Stimulated activated CD4-positive, alpha-beta T cell treated with anti-CD3 and anti-CD28 coated beads, TNF-alpha, amount 100 ng/mL, for 48 hours (primary cell): ENCODE measurements around the gene CDKN2AIP.

Source experiments
- DNase-seq, 3 donors: peaks; one replicate each; pipeline ENCODE4 v3.0.0-alpha.2; 2020; ENCODE audit warnings: low read depth in 3 of 3

The CDKN2AIP gene, protein sequence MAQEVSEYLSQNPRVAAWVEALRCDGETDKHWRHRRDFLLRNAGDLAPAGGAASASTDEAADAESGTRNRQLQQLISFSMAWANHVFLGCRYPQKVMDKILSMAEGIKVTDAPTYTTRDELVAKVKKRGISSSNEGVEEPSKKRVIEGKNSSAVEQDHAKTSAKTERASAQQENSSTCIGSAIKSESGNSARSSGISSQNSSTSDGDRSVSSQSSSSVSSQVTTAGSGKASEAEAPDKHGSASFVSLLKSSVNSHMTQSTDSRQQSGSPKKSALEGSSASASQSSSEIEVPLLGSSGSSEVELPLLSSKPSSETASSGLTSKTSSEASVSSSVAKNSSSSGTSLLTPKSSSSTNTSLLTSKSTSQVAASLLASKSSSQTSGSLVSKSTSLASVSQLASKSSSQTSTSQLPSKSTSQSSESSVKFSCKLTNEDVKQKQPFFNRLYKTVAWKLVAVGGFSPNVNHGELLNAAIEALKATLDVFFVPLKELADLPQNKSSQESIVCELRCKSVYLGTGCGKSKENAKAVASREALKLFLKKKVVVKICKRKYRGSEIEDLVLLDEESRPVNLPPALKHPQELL

DNA sequence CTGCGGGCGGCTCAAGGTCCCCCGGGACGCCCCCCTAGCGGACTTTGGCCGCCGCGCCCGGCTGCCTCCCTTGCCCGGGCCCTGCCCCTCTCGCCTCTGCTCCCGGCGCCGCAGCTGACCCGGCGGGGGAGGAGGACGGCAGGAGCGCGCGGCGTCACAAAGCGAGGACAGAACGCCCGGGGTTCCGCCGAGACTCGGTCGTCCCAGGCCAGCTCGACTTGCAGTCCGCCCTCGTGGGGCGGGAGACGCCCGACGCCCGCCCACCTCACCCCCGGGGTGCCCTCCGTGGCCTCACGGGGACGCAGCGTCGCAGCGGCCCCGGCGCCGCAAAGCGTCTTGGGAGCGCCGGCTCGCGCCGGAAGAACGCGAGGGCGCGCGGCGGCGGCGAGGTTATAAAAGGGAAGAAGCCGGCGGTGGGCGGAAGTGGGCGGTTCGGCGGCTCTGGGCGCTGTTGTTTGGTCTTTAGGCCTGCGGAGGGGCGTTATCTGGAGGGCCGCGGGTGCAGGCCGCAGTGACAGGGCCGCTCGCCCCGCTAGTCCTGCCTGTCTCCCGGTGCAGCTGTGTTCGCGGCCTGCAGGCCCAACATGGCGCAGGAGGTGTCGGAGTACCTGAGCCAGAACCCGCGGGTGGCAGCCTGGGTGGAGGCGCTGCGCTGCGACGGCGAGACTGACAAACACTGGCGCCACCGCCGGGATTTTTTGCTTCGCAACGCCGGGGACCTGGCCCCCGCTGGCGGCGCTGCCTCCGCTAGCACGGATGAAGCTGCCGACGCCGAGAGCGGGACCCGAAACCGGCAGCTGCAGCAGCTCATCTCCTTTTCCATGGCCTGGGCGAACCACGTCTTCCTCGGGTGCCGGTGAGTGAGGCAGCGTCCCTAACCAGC lies at the start of gene CDKN2AIP:
Gene CDKN2AIP, plus strand, starts transcription at position 423 of the 883 bp plus-strand sequence. Its CDS starts 162 bp downstream, at position 585.
- peak; percentile 84 to 87 (median 87) for DNase-seq

DNA sequence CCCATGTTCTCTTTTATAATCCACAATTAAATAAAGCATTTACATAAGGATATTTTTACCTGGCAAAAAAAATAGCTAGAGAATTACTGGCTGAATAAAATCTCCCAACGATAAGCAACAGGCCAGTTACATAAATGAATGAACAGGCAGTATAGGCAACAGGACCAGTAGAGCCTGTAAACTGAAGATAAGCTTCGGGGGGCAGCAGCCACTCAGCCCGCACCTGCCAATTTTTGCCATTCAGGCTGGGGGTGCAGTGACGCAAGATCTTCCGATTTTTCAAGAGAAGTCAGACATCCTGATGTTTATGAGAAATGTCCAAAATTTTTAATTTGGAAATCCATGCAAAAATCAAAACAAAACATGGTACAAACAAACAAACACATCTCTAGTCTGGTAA lies 49.0 kb upstream of the CDKN2AIP start:
- DNase-seq: no peak

DNA sequence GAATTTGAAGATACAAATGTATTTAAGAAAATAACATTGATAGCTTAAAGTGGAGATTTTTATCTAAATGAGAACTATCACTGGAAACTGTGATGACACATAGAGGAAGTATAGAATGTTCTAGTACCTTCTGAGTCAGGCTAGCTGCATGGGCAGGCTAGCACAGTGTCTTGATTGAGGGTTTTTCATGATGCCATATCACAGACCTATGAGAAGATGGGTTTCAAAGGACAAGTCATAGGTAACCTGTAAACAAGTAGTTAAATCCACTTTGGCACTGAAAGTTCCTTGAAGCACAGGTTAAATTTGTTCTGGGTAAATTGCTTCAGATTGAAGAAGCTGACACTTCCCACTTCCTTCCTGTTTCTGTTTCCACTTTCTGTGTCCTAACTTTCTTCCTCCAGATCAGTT lies 48.2 kb upstream of the CDKN2AIP start:
- no peak for DNase-seq

DNA sequence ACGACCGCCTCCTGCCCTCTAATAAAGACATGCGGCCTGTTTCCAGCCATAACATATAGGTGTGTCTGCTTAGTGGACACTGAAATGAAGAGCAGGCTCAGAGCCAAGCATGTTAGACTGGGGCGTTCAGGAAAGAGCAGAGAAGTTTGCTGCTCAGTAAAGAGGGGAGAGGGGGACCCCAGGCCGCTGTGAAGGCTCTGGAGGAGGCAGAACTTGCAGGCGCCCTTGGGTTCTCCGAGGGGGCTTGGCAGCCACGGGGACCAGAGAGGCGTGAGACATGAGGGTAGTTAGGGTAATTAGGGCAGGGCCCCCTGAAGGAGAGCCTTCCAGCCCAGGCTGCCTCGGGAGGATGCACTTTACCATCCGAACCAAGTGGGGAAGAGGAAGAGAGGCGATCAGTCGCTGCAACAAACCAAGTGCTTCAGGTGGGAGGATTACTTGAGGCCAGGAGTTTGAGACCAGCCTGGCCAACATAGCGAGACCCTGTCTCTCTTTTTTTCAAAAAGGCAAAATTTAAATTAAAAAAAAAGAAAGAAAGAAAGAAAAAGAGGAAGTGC lies 46.6 kb upstream of the CDKN2AIP start:
- no peak for DNase-seq

DNA sequence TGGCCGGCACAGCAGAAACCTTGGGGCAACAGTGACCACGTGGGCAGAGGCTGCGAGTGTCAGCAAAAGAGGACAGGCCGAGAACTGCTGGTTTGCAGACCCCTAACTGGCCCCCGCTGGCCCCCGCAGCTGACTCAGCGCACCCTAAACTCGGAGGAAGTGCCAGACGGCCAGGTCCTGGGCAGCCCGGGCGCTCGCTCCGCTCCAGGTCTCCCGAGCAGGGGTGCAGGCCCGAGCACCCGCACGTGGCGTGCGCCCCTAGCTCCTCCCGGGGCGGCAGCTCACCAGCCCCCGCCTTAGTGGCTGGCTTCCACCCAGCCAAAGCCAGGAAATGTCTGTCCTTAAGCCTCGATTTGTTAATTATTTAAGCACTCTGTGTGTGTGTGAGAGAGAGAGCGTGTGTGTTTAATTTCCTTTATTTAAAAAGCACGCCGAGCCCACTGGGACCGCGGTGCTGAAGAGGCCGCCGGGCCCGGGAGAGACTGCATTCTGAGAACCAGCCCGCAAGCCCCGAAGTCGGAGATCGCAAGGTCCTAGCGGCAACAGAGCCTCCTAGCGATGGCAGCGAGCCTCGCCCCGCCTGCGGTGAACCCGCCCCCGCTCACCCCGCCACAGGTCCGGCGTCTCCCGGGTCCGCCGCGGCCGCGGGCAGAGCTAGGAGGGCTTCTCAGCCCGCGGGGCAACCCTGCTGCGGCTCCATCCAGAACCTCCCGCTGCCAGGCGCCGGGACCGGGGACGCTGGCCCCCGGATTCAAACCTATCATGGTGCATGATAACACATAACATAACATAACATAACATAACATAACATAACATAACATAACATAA lies 45.9 kb upstream of the CDKN2AIP start:
- peak; percentile 39 to 57 (median 44) for DNase-seq

DNA sequence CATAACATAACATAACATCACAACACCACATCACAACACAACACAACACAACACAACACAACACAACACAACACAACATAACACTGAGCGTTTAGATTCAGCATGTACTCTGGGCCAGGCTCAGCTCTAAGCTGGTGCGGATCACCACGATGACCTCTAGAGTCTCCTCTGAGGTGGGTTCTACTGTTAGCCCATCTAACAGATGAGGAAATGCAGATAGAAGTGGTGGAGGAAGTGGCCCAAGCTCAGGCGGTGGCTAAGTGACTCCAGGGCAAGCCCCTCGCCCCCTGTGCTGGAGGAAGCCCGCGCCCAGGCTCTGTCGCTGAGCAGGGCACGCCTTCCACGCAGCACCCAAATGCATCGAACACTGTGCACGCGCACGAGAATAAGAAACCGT lies 45.3 kb upstream of the CDKN2AIP start:
- no peak for DNase-seq

DNA sequence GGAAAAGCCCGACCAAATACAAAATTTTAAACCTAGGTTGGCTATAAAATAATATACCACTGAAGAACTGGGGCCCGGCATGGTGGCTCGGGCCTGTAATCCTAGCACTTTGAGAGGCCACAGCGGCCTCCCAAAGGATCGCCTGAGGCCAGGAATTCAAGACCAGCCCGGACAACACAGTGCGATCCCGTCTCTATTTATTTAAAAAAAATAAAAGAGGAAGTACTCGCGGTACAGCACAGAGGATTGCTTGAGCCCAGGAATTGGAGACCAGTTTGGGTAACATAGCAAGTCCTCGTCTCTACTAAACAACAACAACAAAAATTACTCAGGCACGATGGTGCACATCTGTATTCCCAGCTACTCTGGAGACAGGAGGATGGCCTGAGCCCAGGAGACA lies 44.8 kb upstream of the CDKN2AIP start:
- DNase-seq: no peak

DNA sequence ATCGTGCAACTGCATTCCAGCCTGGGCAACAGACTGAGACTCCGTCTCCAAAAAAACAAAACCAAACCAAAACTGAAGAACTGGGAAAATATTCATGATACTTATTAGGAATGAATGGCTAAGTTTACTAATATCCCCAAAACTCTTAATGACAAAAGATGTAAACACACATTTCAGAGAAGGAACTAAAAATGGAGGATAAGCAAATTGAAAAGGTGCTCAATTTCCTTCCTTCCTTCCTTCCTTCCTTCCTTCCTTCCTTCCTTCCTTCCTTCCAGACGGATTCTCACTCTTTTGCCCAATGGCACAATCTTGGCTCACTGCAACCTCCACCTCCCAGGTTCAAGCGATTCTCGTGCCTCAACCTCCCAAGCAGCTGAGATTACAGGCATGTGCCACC lies 44.4 kb upstream of the CDKN2AIP start:
- no peak for DNase-seq

DNA sequence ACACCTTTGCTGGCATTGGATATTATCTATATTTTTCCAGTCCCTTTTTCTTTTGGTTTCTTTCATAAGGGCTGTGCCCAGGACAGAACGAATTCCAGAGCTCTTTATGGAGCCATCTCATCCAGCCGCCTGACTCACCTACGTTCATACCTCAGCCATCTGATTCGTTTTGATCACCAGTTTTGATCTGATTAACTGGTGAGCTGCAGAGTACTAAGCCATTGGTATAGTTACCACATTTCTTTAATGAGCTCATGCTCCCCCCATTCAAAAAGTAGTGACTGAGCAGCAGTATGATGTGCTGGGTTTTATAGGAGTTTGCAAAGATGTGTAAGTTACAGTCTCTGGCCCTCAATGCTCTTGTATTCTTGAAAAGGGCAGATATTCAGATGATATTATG lies 43.0 kb upstream of the CDKN2AIP start:
- DNase-seq: no peak

DNA sequence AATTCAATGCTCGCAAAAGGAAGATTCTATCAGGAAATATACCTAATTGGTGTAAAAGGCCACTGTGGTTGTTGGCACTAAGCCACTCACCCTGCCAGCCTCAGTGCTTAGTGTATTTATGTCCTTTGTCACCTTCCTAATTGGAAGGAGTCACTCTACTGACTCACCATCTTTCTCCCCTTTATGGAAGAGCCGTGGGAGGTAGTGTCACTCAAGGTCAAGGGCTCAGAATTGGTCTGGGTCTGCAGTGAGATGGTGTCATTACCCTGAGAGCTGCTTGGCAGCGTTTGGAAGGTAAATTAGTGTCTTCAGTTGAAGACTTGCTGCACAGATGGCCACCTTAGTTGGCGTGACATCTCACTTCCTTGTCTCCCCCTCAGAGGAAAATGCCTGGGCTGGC lies 41.7 kb upstream of the CDKN2AIP start:
- DNase-seq: no peak

DNA sequence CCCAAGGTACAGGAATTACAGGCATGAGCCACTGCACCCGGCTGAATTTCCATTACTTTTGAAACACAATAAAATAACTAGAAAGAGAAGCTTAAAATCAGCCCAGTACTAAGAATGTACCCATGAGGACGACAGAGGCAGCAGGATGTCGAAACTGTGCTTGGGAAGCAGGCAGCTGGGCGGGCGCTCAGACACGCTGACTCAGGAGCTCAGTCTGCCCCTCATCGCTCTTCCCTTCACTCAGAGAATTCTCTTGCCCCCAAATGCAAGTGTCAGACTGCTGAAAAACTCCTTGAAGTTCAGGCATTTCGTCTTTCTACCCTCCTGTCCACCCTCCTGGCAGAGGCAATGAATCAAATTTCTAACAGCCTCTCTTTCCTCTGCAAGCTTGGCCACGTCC lies 41.0 kb upstream of the CDKN2AIP start:
- DNase-seq: no peak

DNA sequence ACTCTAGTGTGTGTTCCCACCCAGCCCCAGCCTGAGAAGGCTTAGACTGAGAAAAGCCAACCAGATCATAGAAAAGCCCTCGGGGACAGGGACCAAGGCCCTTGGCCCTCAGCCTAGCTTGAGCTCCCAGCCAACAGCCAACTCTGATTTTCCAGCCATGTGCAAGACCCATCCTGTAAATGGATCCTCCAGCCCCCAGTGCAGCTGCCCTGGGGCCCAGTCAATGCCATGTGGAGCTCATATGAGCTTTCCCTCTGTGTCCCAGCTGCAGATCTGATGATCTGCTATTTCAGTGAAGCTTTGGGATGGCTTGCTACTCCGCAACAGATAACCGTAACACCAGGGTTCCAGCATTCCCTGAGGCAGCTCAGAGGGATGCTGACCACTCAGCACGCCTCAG lies 40.5 kb upstream of the CDKN2AIP start:
- DNase-seq: no peak

DNA sequence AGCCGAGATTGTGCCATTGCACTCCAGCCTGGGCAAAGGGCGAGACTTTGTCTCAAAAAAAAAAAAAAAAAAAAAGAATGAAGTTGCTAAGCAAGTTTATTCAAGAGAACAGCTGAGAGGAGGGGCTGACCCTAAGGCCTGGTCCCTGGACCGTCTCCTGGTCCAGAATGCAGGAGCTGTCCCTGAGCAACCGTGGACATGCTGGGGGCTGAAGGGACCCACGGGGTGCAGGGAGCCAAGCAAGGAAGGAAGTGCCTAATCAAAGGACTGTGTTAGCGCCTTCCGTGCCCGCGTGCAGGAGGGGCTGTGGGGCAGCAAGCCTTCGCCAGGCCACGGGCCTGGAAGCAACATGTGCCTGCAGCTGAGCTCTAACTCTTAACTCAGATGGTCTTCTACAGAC lies 39.1 kb upstream of the CDKN2AIP start:
- no peak for DNase-seq

DNA sequence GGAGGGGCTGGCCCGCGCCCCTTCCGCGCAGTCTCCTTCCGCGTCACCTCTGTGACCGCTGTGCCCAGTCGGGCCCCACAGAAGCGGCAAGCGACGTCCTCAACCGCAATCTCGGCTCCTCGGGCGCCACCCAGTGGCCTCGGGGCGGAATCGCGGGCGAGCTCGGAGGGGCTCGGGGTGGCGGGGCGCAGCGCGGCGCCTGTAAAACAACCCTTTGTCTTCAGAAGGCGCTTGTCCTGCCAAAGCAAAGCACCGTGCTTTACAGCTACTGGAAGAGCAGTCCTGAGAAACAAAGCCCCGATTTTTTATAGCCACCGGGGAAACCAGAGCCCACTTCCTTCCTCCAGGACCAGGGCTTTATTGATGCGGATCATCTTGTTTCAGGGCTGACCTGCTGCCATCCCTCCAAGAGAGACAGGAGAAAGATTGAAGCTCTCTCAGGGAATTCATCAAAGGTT lies 37.3 kb upstream of the CDKN2AIP start:
- peak; percentile 80 to 85 (median 85) for DNase-seq

DNA sequence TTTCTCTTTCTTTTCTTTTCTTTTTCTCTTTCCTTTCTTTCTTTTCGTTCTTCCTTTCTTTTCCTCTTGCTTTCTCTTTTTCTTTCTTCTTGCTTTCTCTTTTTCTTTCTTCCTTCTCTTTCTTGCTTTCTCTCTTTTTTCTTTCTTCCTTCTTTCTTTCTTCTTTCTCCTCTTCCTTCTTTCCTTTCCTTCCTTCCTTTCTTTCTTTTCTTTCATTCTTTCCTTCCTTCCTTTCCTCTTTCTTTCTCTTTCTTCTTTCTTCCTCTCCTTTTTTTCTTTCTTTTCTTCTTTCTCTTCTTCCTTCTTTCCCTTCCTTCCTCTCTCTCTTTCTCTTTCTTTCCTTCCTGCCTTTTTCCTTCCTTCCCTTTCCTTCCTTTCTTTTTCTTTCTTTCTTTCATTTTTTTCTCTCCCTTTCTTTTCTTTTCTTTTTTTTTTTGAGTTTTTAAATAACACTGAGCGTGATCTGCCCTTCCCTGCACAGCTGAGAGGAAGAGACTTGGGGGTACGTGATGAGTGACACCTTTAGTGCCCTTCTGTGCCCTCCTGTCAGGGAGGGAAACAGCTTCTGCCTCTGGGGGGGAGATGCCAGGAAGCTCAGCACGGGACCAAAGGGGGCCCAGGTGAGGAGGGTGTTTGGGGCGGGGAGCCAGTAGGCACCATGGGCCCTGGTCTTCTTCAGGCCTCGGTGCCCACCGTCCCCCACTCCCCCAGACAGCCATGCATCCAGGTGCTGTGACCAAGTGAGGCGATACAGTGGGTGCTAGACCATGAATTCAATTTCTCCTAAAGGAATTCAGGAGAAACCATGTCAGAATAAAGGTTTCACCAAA lies 36.6 kb upstream of the CDKN2AIP start:
- no peak for DNase-seq

DNA sequence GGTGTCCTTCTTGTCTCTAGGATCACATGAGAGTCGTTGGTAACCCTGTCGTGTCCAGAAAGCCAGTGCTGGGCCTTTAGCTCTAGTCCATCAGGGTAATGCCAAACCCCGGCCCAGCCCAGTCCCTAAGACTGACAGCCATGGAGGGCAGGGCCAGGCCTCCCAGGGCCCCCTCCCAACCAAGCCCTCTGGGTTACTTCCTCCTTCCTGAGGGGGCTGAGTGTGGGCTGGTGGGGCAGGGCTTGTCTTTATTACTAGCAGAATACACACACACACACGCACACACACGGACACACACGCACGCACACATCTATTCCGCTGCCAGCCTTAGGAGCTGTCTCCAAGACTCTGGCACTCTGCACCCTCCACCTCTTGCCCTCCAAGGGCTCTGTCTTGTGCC lies 35.6 kb upstream of the CDKN2AIP start:
- no peak for DNase-seq

DNA sequence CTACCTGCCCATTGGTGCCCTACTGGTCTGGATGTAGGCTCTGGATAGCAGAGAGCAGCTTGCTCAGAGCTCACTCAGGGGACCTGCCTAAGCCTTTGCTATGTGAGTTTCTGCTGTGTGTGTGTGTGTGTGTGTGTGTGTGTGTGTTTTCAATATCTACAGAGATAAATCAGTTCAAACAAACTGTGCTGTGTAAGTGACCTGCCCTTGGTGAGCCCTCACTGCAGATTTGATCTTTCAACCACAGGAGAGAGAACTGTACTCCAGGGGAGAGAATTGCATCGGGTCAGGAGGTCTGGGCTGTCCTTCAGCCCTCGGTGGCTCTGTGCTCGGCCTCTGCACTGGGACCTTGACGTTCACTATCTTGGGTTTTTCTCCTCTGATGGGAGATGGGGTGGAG lies 35.0 kb upstream of the CDKN2AIP start:
- no peak for DNase-seq

DNA sequence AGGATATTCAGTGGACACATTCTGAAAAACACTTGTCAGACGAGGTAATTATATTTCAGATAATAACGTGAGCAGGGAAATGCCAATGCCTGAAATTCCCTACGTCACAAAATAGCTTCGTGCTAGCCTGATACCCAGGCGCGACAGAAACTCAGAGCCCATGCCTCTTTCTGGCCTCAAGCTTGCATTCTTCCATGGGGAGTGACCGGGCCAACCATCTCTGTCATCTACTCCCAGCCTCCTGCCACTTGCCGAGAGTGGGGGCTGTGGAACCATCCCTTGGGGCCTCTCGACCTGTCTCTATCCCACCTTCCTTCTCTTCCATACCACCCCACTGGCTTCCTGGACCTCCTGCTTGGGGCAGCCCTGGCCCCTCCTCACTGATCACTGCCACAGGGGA lies 34.5 kb upstream of the CDKN2AIP start:
- DNase-seq: no peak

DNA sequence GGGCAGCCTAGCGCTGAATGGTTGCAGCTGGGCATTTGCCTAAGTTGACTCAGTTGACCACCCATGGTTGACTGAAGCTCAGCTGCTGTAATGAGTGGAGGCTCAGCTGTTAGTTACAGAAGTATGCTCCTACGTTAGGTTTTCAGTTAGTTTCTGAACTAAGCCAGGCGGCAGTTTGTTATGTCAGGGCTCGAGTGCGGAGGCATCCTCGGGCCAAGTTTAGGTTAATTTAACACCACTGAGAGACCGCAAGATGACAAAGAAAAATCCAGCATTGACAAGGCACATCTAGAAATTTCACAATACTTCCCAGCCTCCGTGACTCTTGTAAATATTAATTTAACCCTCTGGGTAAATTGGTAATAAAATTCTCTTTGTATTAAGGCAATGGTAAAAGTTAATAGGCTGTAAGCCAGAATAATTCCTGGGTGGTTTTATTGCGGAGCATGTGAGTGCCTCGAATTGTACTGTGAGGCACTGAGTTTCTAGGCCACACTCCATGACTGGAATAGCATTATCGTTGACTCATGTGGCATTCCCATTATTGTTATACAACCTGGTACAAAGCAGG lies 33.1 kb upstream of the CDKN2AIP start:
- no peak for DNase-seq

DNA sequence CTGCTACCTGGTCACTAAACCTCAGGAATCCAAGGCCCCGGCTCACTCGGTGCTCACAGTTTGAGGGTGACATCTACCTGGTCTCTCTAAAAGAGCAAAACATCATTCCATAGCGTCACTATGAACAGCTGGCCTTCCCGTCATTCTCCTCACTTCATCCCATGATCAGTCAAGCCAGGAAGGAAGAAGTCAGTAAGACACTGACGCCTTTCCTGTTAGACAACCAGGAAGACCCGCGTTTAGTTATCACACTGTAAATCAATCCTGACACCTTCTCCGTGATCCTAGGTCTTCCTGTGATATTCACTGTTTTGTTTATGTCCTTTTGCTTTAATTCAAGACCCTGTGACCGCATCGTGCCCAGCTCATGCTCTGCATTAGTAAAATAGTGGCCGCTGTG lies 31.6 kb upstream of the CDKN2AIP start:
- DNase-seq: no peak
